PC-3 (cell line): ENCODE results near the gene TCF7.

Source experiments
- CTCF ChIP-seq: fragments of 300-600 bp; sonication (generic); conservative IDR thresholded peaks from 2 replicates; pipeline ENCODE4 v1.5.1; 2017; ENCODE audit warnings: antibody characterized with exemption, low read depth, mild to moderate bottlenecking, low read length
- EZH2 ChIP-seq: fragments of 300-600 bp; sonication (generic); IDR thresholded peaks from one replicate; pipeline ENCODE4 v1.6.1; 2017; ENCODE audit warnings: antibody characterized with exemption, mild to moderate bottlenecking, low read length; ENCODE audit not compliant: unreplicated experiment

GRCh38 chr5:134174841-134175839, 60.7 kb downstream of the TCF7 start:
- TF ChIP-seq CTCF (no peak), EZH2 (no peak)
